ENCODE results near the gene ABCA7.

ABCA7 gene

GRCh38 chr19:1055886-1056620 lies 16.1 kb downstream of the ABCA7 start:
- DNase-seq (ENCODE audit: low read depth) = no peak

- DNase-seq (ENCODE audit: low read depth) = no peak
Measured at GRCh38 chr19:1057176-1057855, 17.4 kb downstream of the ABCA7 start.

GRCh38 chr19:1058112-1058511 lies 18.2 kb downstream of the ABCA7 start:
- no peak for DNase-seq (ENCODE audit: low read depth)

- no peak for DNase-seq (ENCODE audit: low read depth)
Measured at GRCh38 chr19:1060689-1061088, 20.8 kb downstream of the ABCA7 start.

GRCh38 chr19:1061987-1062386 lies 22.1 kb downstream of the ABCA7 start:
- no peak for DNase-seq (ENCODE audit: low read depth)

- no peak for DNase-seq (ENCODE audit: low read depth)
Measured at GRCh38 chr19:1062387-1063029, 22.6 kb downstream of the ABCA7 start.

GRCh38 chr19:1063030-1063908 lies 23.4 kb downstream of the ABCA7 start:
- DNase-seq (ENCODE audit: low read depth) = no peak

GRCh38 chr19:1063909-1064660 lies 24.2 kb downstream of the ABCA7 start:
- DNase-seq (ENCODE audit: low read depth) = no peak

GRCh38 chr19:1064661-1065605 lies 25.0 kb downstream of the ABCA7 start:
- no peak for DNase-seq (ENCODE audit: low read depth)

- DNase-seq (ENCODE audit: low read depth) = no peak
Measured at GRCh38 chr19:1065606-1066109, 25.8 kb downstream of the ABCA7 start.

- DNase-seq (ENCODE audit: low read depth) = no peak
Measured at GRCh38 chr19:1066251-1066747, 26.4 kb downstream of the ABCA7 start.

- peak; percentile 73 for DNase-seq (ENCODE audit: low read depth)
Measured at GRCh38 chr19:1066748-1067340, 26.9 kb downstream of the ABCA7 start, which contains the start of gene ARHGAP45. Gene ARHGAP45 (plus strand): TSS chr19:1067167. CDS start chr19:1067406, 239 bp downstream.

GRCh38 chr19:1067341-1067957 lies 27.5 kb downstream of the ABCA7 start:
- peak; percentile 65 for DNase-seq (ENCODE audit: low read depth)

- DNase-seq (ENCODE audit: low read depth) = no peak
Measured at GRCh38 chr19:1068009-1069001, 28.4 kb downstream of the ABCA7 start.

- no peak for DNase-seq (ENCODE audit: low read depth)
Measured at GRCh38 chr19:1069009-1069779, 29.3 kb downstream of the ABCA7 start.

- DNase-seq (ENCODE audit: low read depth) = no peak
Measured at GRCh38 chr19:1070576-1070930, 30.6 kb downstream of the ABCA7 start.
